H1 (cell line): ENCODE results near the gene HS1BP3. TPM values are rescaled to one million over a fixed set of nuclear protein-coding genes. Genes with fewer than 3 reads are reported as not detected.

ENCODE experiments used
- CTCF ChIA-PET: fragments of 300-600 bp; sonication (Branson Sonifier 250); formaldehyde crosslinking; loops from one replicate; lab custom pipeline; 2021; ENCODE audit not compliant: partially characterized antibody; lab: Charles Lee
- POLR2A ChIA-PET: fragments of 300-600 bp; sonication (Branson Sonifier 250); formaldehyde crosslinking; loops from one replicate; lab custom pipeline; 2021; ENCODE audit warnings: inconsistent platforms; ENCODE audit not compliant: partially characterized antibody; lab: Charles Lee
- DNase-seq, 2 experiments: peaks; one replicate each; pipeline versions ENCODE4 v3.0.0 to v3.0.0-alpha.2; 2010 to 2022; ENCODE audit warnings: low spot score in 2 of 2, low read depth in 1 of 2, mixed read lengths in 1 of 2
- FAIRE-seq: peaks from 2 replicates; lab custom pipeline; 2011; peaks lifted over from hg19 to GRCh38; lab: Jason Lieb, UNC
- H2AFZ ChIP-seq: 2 replicates; pipeline ENCODE4 v1.8.1; 2012; ENCODE audit warnings: low read length, inconsistent platforms
- H2AK5ac ChIP-seq: 2 replicates; pipeline ENCODE4 v1.6.1; 2013; ENCODE audit warnings: low read depth, low read length
- H2BK120ac ChIP-seq: replicated peaks from 2 replicates; pipeline ENCODE3; 2013; ENCODE audit warnings: low read depth, low read length, inconsistent platforms
- H2BK12ac ChIP-seq: 2 replicates; pipeline ENCODE4 v1.6.1; 2013; ENCODE audit warnings: low read depth, low read length
- H2BK15ac ChIP-seq: 2 replicates; pipeline ENCODE4 v1.6.1; 2013; ENCODE audit warnings: low read length
- H2BK20ac ChIP-seq: 2 replicates; pipeline ENCODE4 v1.6.1; 2013; ENCODE audit warnings: low read length
- H2BK5ac ChIP-seq: 2 replicates; pipeline ENCODE4 v1.6.1; 2013; ENCODE audit warnings: low read depth, low read length
- H3K14ac ChIP-seq: 2 replicates; pipeline ENCODE4 v1.6.1; 2013; ENCODE audit warnings: inconsistent platforms; ENCODE audit not compliant: insufficient read length
- H3K18ac ChIP-seq: 2 replicates; pipeline ENCODE4 v1.6.1; 2013; ENCODE audit warnings: low read length; ENCODE audit errors: extremely low read depth
- H3K23ac ChIP-seq: 2 replicates; pipeline ENCODE4 v1.6.1; 2013; ENCODE audit warnings: inconsistent platforms; ENCODE audit not compliant: insufficient read length
- H3K23me2 ChIP-seq: 2 replicates; pipeline ENCODE4 v1.6.1; 2013; ENCODE audit warnings: low read depth, low read length
- H3K27ac ChIP-seq: 2 replicates; pipeline ENCODE4 v1.6.1; 2011; ENCODE audit warnings: low read depth, low read length, inconsistent platforms
- H3K27me3 ChIP-seq, 4 experiments: replicated peaks in 1 of 4; 1 replicate in 1 of 4; 2 replicates in 3 of 4; pipeline versions ENCODE4 v1.6.1 to v1.8.1; 2011 to 2013; ENCODE audit warnings: low read length in 3 of 4, mild to moderate bottlenecking in 3 of 4, inconsistent platforms in 2 of 4, mixed read lengths in 2 of 4, moderate library complexity in 1 of 4; ENCODE audit not compliant: control insufficient read depth in 3 of 4, insufficient read depth in 3 of 4; ENCODE audit errors: extremely low read depth in 1 of 4
- H3K36me3 ChIP-seq, 4 experiments: 2 replicates each; pipeline versions ENCODE4 v1.6.1 to v1.8.1; 2011 to 2013; ENCODE audit warnings: mild to moderate bottlenecking in 4 of 4, low read length in 3 of 4, moderate library complexity in 2 of 4, control low read depth in 1 of 4, inconsistent platforms in 1 of 4; ENCODE audit not compliant: insufficient read depth in 4 of 4, control insufficient read depth in 2 of 4
- H3K4ac ChIP-seq: replicated peaks from 2 replicates; pipeline ENCODE3; 2013; ENCODE audit warnings: low read length, low read depth, mixed read lengths, inconsistent platforms; ENCODE audit not compliant: insufficient read length
- H3K4me1 ChIP-seq, 4 experiments: replicated peaks in 1 of 4; 1 replicate in 1 of 4; 2 replicates in 3 of 4; pipeline versions ENCODE4 v1.6.1 to v1.8.1; 2011 to 2013; ENCODE audit warnings: low read length in 3 of 4, inconsistent platforms in 2 of 4, mixed read lengths in 1 of 4; ENCODE audit not compliant: insufficient read depth in 4 of 4, control insufficient read depth in 3 of 4
- H3K4me2 ChIP-seq, 2 experiments: 2 replicates each; pipeline versions ENCODE4 v1.6.1 to v1.8.1; 2011 to 2013; ENCODE audit warnings: low read depth in 2 of 2, low read length in 2 of 2, control low read depth in 1 of 2, inconsistent platforms in 1 of 2, mild to moderate bottlenecking in 1 of 2; ENCODE audit not compliant: insufficient read depth in 1 of 2
- H3K4me3 ChIP-seq, 4 experiments: fragments of 200-600, 300-600 bp in 1 of 4; sonication (generic), shearing (Covaris generic), sonication (Bioruptor Twin) in 1 of 4; 2 replicates each; pipeline versions ENCODE4 v1.5.1 to v1.8.1; 2011 to 2016; ENCODE audit warnings: low read length in 4 of 4, low read depth in 3 of 4, control low read depth in 2 of 4, inconsistent platforms in 2 of 4, mild to moderate bottlenecking in 2 of 4, mixed read lengths in 1 of 4, moderate library complexity in 1 of 4; ENCODE audit not compliant: insufficient read depth in 2 of 4; ENCODE audit errors: extremely low read depth in 1 of 4
- H3K56ac ChIP-seq: replicated peaks from 2 replicates; pipeline ENCODE3; 2013; ENCODE audit warnings: low read depth, mild to moderate bottlenecking, mixed read lengths, low read length, inconsistent platforms; ENCODE audit not compliant: insufficient read length
- H3K79me1 ChIP-seq: 2 replicates; pipeline ENCODE4 v1.6.1; 2013; ENCODE audit warnings: low read depth, low read length, control low read depth
- H3K79me2 ChIP-seq, 2 experiments: 2 replicates each; pipeline versions ENCODE4 v1.6.1 to v1.8.1; 2012 to 2013; ENCODE audit warnings: low read length in 2 of 2, mild to moderate bottlenecking in 2 of 2, inconsistent platforms in 1 of 2; ENCODE audit not compliant: insufficient read depth in 2 of 2, control insufficient read depth in 1 of 2
- H3K9ac ChIP-seq, 4 experiments: replicated peaks in 1 of 4; 1 replicate in 1 of 4; 2 replicates in 3 of 4; pipeline versions ENCODE4 v1.6.1 to v1.8.1; 2011 to 2013; ENCODE audit warnings: low read depth in 3 of 4, low read length in 3 of 4, control low read depth in 2 of 4, mild to moderate bottlenecking in 2 of 4, moderate library complexity in 2 of 4, inconsistent platforms in 1 of 4; ENCODE audit errors: extremely low read depth in 1 of 4
- H3K9me3 ChIP-seq, 2 experiments: 2 replicates each; pipeline versions ENCODE4 v1.6.1 to v1.8.1; 2012 to 2013; ENCODE audit warnings: mild to moderate bottlenecking in 2 of 2, moderate library complexity in 2 of 2, control low read depth in 1 of 2, inconsistent platforms in 1 of 2, low read depth in 1 of 2, low read length in 1 of 2, mixed read lengths in 1 of 2; ENCODE audit not compliant: insufficient read depth in 2 of 2
- H4K20me1 ChIP-seq, 2 experiments: replicated peaks in 1 of 2; 2 replicates each; pipeline versions ENCODE3 to v1.8.1; 2011 to 2013; ENCODE audit warnings: inconsistent platforms in 2 of 2, low read length in 2 of 2, mild to moderate bottlenecking in 1 of 2; ENCODE audit not compliant: insufficient read depth in 2 of 2, control insufficient read depth in 1 of 2
- H4K5ac ChIP-seq: 2 replicates; pipeline ENCODE4 v1.6.1; 2013; ENCODE audit warnings: low read length, low read depth, mixed read lengths, inconsistent platforms; ENCODE audit not compliant: insufficient read length
- H4K8ac ChIP-seq: 2 replicates; pipeline ENCODE4 v1.8.0; 2013; ENCODE audit warnings: mild to moderate bottlenecking, moderate library complexity, low read length, inconsistent platforms; ENCODE audit not compliant: insufficient read depth; ENCODE audit errors: extremely low read depth
- H4K91ac ChIP-seq: replicated peaks from 2 replicates; pipeline ENCODE3; 2013; ENCODE audit warnings: low read length, mixed read lengths, inconsistent platforms; ENCODE audit not compliant: insufficient read length
- CTCF ChIP-seq, 3 experiments: IDR thresholded peaks; 1 replicate in 2 of 3; 2 replicates in 1 of 3; pipeline versions ENCODE4 v1.5.1 to v1.6.1; 2011; ENCODE audit warnings: low read length in 3 of 3, mild to moderate bottlenecking in 3 of 3, inconsistent platforms in 2 of 3, low read depth in 1 of 3, moderate library complexity in 1 of 3; ENCODE audit not compliant: insufficient read depth in 1 of 3; ENCODE audit errors: control extremely low read depth in 1 of 3
- KDM1A ChIP-seq: fragments of 200-600, 300-600 bp; sonication (generic); IDR thresholded peaks from 2 replicates; pipeline ENCODE4 v1.7.1; 2016; ENCODE audit warnings: mild to moderate bottlenecking, low read length, borderline replicate concordance
- RAD21 ChIP-seq, 2 experiments: IDR thresholded peaks in 1 of 2; conservative IDR thresholded peaks in 1 of 2; 2 replicates each; pipeline ENCODE4 v1.6.1; 2011; ENCODE audit warnings: low read depth in 2 of 2, low read length in 2 of 2, improper control_type of control experiment in 1 of 2, inconsistent platforms in 1 of 2, mild to moderate bottlenecking in 1 of 2, moderate library complexity in 1 of 2
- SIN3A ChIP-seq, 2 experiments: IDR thresholded peaks in 1 of 2; conservative IDR thresholded peaks in 1 of 2; 2 replicates each; pipeline ENCODE4 v1.6.1; 2011 to 2012; ENCODE audit warnings: low read length in 2 of 2, improper control_type of control experiment in 1 of 2, low read depth in 1 of 2, mild to moderate bottlenecking in 1 of 2
- TBP ChIP-seq: IDR thresholded peaks from 2 replicates; pipeline ENCODE4 v1.6.1; 2011; ENCODE audit warnings: low read depth, low read length, improper control_type of control experiment
- ZNF274 ChIP-seq: IDR thresholded peaks from 2 replicates; pipeline ENCODE4 v1.7.0; 2012; ENCODE audit warnings: low read length, borderline replicate concordance; ENCODE audit errors: extremely low read depth
- WGBS, 2 experiments: shearing (Covaris generic) in 1 of 2; methylation state at CpG; one replicate each; pipeline versions ENCODE4 v1.1.6 to v1.1.7; 2013 to 2015; ENCODE audit warnings: low lambda C conversion rate in 2 of 2, mixed read lengths in 2 of 2, inconsistent platforms in 1 of 2, low coverage in 1 of 2, missing lambda C conversion rate in 1 of 2; ENCODE audit not compliant: insufficient replicate concordance in 2 of 2, insufficient coverage in 1 of 2, insufficient read length in 1 of 2; ENCODE audit errors: extremely low coverage in 1 of 2, missing lambda C conversion rate in 1 of 2; 5-methylcytosine and 5-hydroxymethylcytosine counted together
- polyA plus RNA-seq, 7 experiments: library from polyadenylated mRNA; depleted of rRNA in 3 of 7; stranded (reverse) in 5 of 7; unstranded in 2 of 7; fragments of >200 nt in 5 of 7; fragments of 200-250 nt in 2 of 7; gene quantifications; 1 replicate in 5 of 7; 2 replicates in 1 of 7; 4 replicates in 1 of 7; pipeline versions ENCODE4 v1.2.1 to v1.2.3, GENCODE V29; 2011 to 2013; ENCODE audit warnings: missing spikeins in 2 of 7, mixed read lengths in 2 of 7
- total RNA-seq: library from RNA; stranded (reverse); fragmentation: NEBNext Ultra II Directional; extraction: Animal tissue kit (Norgen Biotek cat#: 25700); gene quantifications from 2 replicates; pipeline ENCODE4 v1.2.1, GENCODE V29; 2021

The HS1BP3 gene
- total and polyA plus RNA-seq, 2 of the 8 experiments (the other 6 are each of a cell fraction or from before 2014, with no cell fraction given), result 11.1 to 11.3 TPM

DNA sequence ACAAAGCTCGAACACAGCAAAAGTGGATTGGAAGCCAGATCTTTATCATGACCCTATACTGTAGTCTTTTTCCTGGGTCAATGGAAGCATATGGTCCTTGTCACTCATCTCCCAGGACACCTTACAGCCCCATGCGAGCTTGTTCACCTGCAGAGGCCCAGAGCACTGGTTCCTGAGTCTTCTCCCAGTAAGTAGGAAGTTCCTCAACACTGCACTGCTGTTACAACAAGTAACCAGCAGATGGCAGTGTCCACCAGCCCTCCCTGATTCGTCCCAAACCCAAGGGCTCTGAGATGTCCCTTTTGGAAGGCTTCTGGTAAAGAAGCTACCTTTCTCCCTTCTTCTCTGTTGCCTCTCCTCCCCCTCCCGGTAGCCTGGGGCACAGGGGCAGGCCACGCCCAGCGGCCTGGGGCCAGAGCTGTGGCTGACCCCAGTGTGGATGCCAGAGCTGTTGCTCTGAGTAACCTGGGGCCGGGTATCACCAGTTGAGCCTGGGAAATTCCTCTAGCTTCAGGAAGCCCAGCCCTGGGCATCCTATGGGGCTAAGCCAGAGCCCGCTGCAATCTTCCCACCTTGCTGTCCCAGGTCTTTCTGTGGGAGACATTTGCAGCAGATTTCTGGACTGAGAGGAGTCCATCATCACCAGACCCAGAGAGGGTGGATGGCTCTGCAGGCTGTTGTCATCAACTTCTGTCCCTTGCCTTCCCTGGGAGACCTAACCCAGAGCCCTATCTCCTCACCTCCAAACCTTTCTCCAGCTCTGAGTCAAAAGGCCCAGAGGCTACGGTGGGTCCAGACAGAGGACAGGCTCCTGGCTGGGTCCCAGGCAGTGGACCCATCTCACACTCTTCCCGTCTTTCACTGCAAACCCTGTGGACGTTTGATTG, 10.8 kb upstream of the HS1BP3 start:
- Histone ChIP-seq H3K27me3 (peaks cover 42 to 53% (median 51%) of the 10 kb centered on the region in 4 experiments), H3K79me1 (no peaks in the 10 kb centered on the region), H3K4ac (peak overlapping the region; percentile 35), H2AK5ac (no peak overlapping the region), H3K4me1 (peaks cover under 1 to 16% (median 6%) of the 10 kb centered on the region in 4 experiments), H2AFZ (no peak overlapping the region), H2BK120ac (no peak overlapping the region), H4K8ac (no peak overlapping the region), H3K23ac (no peak overlapping the region), H3K4me3 (no peak overlapping the region), H3K18ac (no peak overlapping the region), H3K14ac (no peak overlapping the region), H3K36me3 (no peaks in the 10 kb centered on the region; a peak in 1 of 8 replicates), H3K9ac (no peak overlapping the region), H4K20me1 (peaks cover 2 to 11% of the 10 kb centered on the region in 2 experiments), H2BK5ac (no peak overlapping the region), H3K56ac (no peak overlapping the region), H3K27ac (no peak overlapping the region), H2BK12ac (no peak overlapping the region), H3K23me2 (peaks cover 11% of the 10 kb centered on the region; the same call in 1 of the 2 replicates), H3K4me2 (no peak overlapping the region; a peak in 1 of 4 replicates), H2BK20ac (no peak overlapping the region), H4K91ac (no peak overlapping the region), H3K79me2 (no peaks in the 10 kb centered on the region), H4K5ac (no peak overlapping the region)
- FAIRE-seq (peak; percentile 96), DNase-seq (peak; percentile 69 to 84)
- WGBS, 2 experiments, result 47% methylated on average over 11 of the region's 11 CpGs; no CpG with 5 or more reads in 1 of the 2 experiments
- ChIA-PET CTCF (interaction anchor here (0.5 to 8.9 kb wide), 93 partner anchors 7 to 787 kb away, joined by 3 to 266 read pairs (median 4); partner anchors contain the start of genes HS1BP3, LDAH and RHOB), POLR2A (interaction anchor here (0.7 to 1.7 kb wide), 3 partner anchors 10 to 161 kb away, joined by 3 to 12 read pairs (median 3); partner anchors contain the start of genes HS1BP3 and LDAH)
- 0 out of 4 replicates have a peak, but pooled peaks of 1 of the 2 experiments have one; percentile 29 for TF ChIP-seq SIN3A (conservative IDR thresholded peaks at IDR 0.05 in 1 of 2, IDR thresholded peaks at IDR 0.05 in 1 of 2; ENCODE audit: low read depth in 1 of 2, low read length in 2 of 2)
- TF ChIP-seq KDM1A, result peak; percentile 91; the same call in 1 of the 2 replicates
- TF ChIP-seq TBP, result no peak
- peak; percentile 96 to 97 for TF ChIP-seq RAD21 (IDR thresholded peaks at IDR 0.05 in 1 of 2, conservative IDR thresholded peaks at IDR 0.05 in 1 of 2; ENCODE audit: low read depth in 2 of 2, low read length in 2 of 2)
- no peak for TF ChIP-seq ZNF274
- peak in 2 of 3 experiments; percentile 92 to 97; a peak in 3 of 4 replicates for TF ChIP-seq CTCF (IDR thresholded peaks at IDR 0.05; ENCODE audit: control extremely low read depth in 1 of 3, insufficient read depth in 1 of 3, low read depth in 1 of 3, low read length in 3 of 3)
- TF ChIP-seq, all 59 proteins: peak for 4
- no peaks in the 10 kb centered on the region for H3K9me3 ChIP-seq
- H2BK15ac ChIP-seq, result no peak overlapping the region
